ENCODE results near the gene EIF2B2. TPM values are rescaled to one million over a fixed set of nuclear protein-coding genes. Genes with fewer than 3 reads are reported as not detected.

EIF2B2 gene
- total and polyA plus RNA-seq, 2 experiments from 2014 or later, result 39.2 to 40.5 TPM

- H3K9me3 Mint-ChIP-seq, result no peaks in the 10 kb centered on the region
- no peak overlapping the region for H3K4me2 ChIP-seq
- no peaks in the 10 kb centered on the region for H3K4me1 Mint-ChIP-seq
- H3K36me3 Mint-ChIP-seq (ENCODE audit: low read depth), result peaks cover 8% of the 10 kb centered on the region; the same call in 2 of the 3 replicates
- H3K4me1 ChIP-seq (ENCODE audit: insufficient read depth), result no peaks in the 10 kb centered on the region
- H3K9me2 ChIP-seq (ENCODE audit: insufficient read depth), result no peaks in the 10 kb centered on the region
- no peak overlapping the region for H3K4me3 ChIP-seq
- ATAC-seq (no peak), DNase-seq (ENCODE audit: low spot score) (no peak)
- H3K4me3 Mint-ChIP-seq, result no peak overlapping the region
- H4K20me1 ChIP-seq (replicated peaks; ENCODE audit: insufficient read depth), result 0 out of 2 replicates have a peak, but pooled peaks cover 6% of the 10 kb centered on the region
- H3K27me3 Mint-ChIP-seq (ENCODE audit: insufficient read depth, low read depth, poor library complexity), result no peaks in the 10 kb centered on the region
- H3K79me2 ChIP-seq (replicated peaks; ENCODE audit: insufficient read depth), result 0 out of 2 replicates have a peak, but pooled peaks cover 3% of the 10 kb centered on the region
- H3F3A ChIP-seq (replicated peaks; ENCODE audit: low read depth), result no peaks in the 10 kb centered on the region
- TF ChIP-seq CTCF (conservative IDR thresholded peaks at IDR 0.05; ENCODE audit: low read depth in 2 of 2) (no peak), ZNF114 (CRISPR knock-in tag; IDR thresholded peaks at IDR 0.05) (no peak), NANOG (IDR thresholded peaks at IDR 0.05; ENCODE audit: borderline replicate concordance) (no peak), ZNF331 (CRISPR knock-in tag; IDR thresholded peaks at IDR 0.05; ENCODE audit: low read depth) (no peak), EZH2 (IDR thresholded peaks at IDR 0.05; ENCODE audit: low read depth, unreplicated experiment) (no peak), STAT1 (IDR thresholded peaks at IDR 0.05; ENCODE audit: unreplicated experiment) (no peak), ETS1 (IDR thresholded peaks at IDR 0.05) (no peak), ZNF462 (CRISPR knock-in tag; IDR thresholded peaks at IDR 0.05) (no peak)
- H3K27ac ChIP-seq (ENCODE audit: low read depth), result no peak overlapping the region
- H3K27ac Mint-ChIP-seq, result no peak overlapping the region
- no peaks in the 10 kb centered on the region; the same call in 1 of the 2 replicates for H3K36me3 ChIP-seq (ENCODE audit: insufficient read depth)
- no peak overlapping the region for H2AFZ ChIP-seq
- H3K27me3 ChIP-seq (ENCODE audit: insufficient read depth), result no peaks in the 10 kb centered on the region
These were observed 37.8 kb downstream of the EIF2B2 start for GRCh38 chr14:75040507-75040906.

All from GM23338 (cell line).